Hematopoietic multipotent progenitor cell treated with erythropoietin and hydrocortisone succinate and interleukin-3 and kit ligand, for 4 days (in vitro differentiated cells): ENCODE measurements around the gene ERICH6B.

Experiments used
- DNase-seq: peaks from one replicate; pipeline ENCODE4 v3.0.0-alpha.2; 2015

The ERICH6B gene

DNA sequence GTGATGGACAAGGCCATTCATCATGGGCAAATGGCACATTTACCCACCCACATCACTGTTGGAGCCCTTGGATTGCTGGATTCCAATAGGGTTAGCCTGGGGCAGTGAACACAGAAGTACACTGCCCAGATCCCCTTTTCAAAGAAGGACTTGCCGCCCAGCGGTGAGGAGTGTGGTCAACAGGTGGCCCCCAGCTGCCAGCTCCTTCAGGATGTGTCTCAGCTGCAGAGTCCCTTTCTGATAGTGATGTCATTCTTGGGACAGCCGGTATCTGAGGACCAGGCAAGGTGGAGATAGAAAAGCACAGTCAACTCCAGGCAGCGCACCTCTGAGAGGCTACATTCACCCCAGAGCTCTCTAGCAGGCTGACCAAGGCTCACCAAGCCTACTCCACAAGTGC is 16.9 kb downstream of the ERICH6B start:
- no peak for DNase-seq

DNA sequence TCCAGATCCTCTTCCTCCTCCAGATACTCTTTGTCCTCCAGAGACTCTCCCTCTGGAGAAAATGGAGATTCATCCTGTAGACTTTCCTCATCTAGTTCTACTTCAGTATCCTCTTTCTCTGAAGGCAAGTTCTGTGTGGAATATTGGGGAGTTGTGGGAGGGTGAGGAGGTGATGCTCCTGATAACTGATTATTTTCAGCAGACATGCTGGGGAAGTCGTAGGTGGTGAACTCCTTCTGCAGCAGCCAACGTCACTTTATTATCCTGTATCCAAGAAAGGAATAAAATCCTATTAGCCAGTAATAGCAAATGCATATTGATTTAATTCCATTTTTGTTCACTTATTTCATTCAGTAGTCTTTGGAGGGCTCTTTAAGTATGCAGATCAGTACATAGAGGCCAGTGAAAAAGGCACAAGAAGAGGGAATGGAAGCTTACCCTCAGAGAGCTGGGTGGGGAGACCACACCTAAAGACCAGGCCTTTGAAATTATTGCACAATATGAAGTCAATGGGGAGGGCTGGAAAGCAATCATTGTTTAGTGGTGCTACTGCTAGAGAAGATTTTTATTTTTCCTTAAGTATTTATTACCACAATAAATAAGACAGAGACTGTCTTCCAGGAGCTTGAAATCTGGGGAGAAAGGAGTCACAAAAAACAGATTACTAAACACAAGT is 18.6 kb downstream of the ERICH6B start:
- no peak for DNase-seq

GRCh38 chr13:45595965-45596364 is 19.6 kb downstream of the ERICH6B start:
- no peak for DNase-seq

GRCh38 chr13:45594764-45595163 is 20.8 kb downstream of the ERICH6B start:
- DNase-seq, result no peak

DNA sequence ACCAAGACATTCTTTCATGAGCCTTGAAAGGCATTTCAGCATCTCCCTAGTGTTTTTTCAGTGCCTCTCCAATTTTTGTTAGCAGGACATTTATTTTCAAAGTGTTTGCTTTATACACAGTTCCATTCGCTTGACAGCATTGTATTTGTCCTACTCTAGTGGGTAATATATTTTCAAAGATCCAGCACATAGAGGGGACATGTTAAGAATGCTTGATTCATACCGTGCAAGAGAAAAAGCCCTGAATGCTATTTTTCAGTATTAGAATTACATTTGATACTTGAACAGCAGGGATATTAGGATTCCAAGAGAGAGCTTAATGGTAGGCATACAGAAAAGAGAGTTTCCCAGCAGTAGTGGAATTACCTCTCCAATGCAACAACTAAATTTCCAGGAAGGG is 21.3 kb downstream of the ERICH6B start:
- DNase-seq, result no peak

GRCh38 chr13:45592758-45593157 is 22.8 kb downstream of the ERICH6B start:
- no peak for DNase-seq

- no peak for DNase-seq
These were observed 25.5 kb downstream of the ERICH6B start for GRCh38 chr13:45590066-45590465.

DNA sequence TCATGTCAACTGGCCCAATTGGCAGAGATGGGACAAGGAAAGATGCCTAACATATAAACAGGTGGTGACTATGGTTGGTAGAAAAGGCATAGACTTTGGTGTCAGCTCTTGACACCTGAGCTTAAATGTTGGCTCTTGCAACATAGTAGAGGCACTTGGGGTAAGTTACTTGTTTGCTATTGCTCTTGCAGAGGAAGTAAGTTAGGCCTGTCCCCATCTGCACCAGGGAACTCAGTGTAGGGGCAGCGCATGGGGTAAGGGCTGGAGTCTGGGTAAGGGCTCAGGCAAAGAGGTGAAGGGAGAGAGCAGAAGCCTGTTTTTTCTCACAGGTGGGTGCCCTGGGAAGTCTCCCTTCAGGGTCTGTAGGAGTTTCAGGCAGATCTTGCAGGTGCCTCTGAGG is 27.6 kb downstream of the ERICH6B start:
- DNase-seq, result no peak

- DNase-seq, result peak; percentile 7
These were observed 30.7 kb downstream of the ERICH6B start for GRCh38 chr13:45584816-45585215.

GRCh38 chr13:45582408-45583076 is 33.0 kb downstream of the ERICH6B start:
- no peak for DNase-seq

DNA sequence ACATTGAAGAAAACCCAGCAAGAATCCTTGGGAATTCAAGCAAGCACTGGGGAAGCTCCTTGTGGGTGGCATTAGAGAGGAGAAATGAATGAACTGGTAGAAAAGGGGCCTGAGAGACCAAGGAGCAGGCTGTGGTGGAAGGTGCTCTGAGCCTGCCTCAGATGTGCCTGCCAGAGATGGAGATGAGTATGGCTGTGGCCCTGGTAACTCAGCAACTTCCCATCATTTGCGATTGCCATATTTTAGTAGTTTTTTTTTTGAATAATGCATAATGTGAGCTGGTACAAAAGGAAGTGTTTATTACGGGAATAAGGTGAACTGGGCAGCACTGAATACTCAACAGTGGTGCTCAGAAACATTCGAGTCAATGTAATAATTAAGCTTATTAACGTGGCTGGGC is 39.1 kb downstream of the ERICH6B start:
- DNase-seq, result no peak

- no peak for DNase-seq
These were observed 39.7 kb downstream of the ERICH6B start for GRCh38 chr13:45575830-45576180.

- DNase-seq, result no peak
These were observed 40.3 kb downstream of the ERICH6B start for GRCh38 chr13:45575146-45575829.

- peak; percentile 60 for DNase-seq
These were observed 50.2 kb downstream of the ERICH6B start for GRCh38 chr13:45565331-45565730.

DNA sequence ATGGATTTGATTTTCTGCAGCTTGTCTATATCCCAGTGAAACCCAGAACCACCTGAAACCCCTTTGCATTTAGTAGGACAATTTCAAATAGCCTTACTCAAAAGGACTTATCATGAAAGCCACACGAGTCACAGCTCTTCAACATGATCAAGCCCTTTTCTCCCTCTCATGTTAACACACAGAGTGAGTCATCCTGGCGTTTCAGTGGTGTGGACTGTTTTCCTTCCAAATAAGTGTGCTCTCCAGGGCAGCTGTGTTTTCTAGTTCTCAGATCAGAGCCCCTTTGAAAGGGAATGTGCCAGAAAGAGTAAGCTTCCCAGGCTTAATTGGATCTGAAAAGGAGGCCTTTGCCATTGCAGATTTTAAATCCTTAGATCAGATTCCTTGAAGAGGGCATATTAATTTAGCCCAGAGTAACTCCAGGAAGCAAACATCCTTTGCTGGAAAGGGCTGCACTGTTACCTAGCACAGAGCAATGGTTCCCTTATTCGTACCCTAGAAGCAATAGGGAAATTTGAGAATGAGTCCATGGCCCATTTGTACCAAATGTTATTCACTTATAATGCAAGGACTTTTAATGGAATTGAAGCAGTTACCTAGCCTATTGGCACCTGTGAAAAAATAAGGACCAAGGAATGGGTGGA is 51.3 kb downstream of the ERICH6B start:
- DNase-seq, result peak; percentile 35

DNA sequence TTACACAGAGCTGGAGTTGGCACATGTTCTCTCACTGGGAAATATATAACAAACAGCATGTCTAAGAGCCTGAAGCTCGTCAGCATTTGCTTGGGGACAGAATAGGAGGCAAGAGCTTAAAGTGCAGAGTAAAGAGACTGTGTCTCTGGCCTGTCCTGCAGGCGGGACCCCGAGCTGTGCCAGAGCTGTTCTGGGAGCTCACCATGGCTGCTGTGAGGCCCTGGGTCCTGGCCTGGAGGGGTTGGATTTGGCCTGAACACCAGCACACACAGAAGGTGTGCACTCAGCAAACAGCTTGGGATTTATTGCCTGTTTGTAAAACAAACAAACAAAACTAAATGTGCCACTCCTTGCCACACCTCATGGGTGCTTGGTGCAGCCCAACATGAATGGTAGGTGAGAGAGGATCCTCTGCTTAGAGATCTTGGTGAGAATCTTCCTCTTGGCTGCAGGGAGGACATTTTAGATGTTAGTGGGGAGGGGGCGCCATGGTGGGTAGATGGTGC is 60.9 kb downstream of the ERICH6B start:
- DNase-seq, result no peak

DNA sequence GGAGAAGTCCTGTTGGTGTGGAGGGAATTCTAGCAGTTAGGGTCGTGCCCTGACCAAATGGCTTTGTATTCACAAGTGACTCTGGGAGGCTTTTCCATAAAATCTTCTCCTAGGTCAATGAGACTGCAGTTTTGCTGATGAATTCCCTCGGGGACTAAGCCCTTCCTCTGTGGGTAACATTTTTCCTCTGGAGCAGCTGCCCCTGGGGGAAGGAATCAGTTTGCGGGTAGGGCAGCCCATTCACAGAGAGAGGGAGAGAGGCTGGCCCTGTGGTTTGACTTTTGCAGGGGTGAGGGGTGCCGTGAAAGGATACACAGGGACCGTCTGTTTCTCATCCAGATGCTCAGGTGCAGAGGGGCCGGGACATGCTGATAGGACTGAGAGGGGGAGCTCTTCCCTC is 67.3 kb downstream of the ERICH6B start:
- DNase-seq, result no peak

GRCh38 chr13:45546410-45546765 is 69.2 kb downstream of the ERICH6B start:
- DNase-seq, result no peak

DNA sequence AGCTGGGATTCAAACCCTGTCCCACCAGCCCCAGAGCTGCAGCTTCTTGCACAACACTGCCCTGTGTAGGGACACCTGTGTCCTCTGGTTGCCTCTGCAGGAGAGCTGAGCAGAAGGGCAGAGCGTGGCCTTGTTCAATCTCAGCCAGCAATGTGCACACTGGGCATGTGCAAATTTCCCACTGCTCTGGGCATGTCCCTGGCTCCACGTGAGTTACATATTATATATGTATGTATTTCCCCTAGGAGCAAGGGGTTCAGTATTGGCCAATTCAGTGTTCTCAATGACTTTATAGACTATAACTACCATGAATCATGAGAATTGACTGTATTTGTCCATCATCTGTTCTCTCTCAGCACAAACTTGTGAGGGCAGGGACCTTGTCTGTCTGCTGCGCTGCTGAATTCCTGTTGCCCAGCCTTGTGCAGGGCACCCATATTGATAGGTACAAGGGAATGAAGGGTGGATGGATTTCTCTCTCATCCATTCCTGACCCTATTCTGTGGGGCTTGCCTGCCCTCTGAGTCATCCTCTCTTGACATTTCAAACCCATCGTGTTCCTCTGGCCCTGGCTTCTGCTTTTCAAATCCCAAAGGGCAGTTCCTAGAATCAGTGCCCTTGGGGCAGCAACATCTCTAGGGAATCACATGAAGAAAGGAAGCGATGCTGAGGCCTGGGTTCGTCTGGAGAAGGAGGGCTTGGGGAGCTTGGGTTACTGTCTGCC is 69.7 kb downstream of the ERICH6B start:
- DNase-seq, result no peak

GRCh38 chr13:45544520-45544919 is 71.0 kb downstream of the ERICH6B start:
- no peak for DNase-seq

DNA sequence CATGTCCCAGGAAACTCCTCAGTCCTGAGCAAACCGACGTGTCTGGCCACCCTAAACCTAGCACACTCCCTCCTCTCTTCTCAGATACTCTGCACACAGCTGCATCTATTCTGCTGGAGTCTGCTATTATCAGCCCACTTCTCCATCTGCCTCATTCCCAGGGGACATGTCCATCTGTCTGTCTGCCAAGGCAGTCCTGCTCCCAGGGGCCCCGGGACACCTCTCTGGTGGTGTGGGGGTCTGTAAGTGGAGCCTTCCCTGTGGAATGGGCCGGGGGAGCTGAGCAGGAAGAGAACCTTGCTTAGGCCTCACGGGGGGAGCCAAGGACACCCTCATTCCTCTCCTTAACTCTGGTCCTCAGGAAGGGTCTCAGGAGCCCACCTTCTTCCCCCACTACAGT is 72.7 kb downstream of the ERICH6B start:
- DNase-seq, result no peak

- DNase-seq, result no peak
These were observed 73.1 kb downstream of the ERICH6B start for GRCh38 chr13:45542391-45542790.

GRCh38 chr13:45541806-45542205 is 73.7 kb downstream of the ERICH6B start:
- DNase-seq, result no peak
